ENCODE results near the gene SMAD4. TPM values are rescaled to one million over a fixed set of nuclear protein-coding genes. Genes with fewer than 3 reads are reported as not detected.

SMAD4 gene
- polyA plus RNA-seq, 2 of the 4 experiments (the other 2 are of a cell fraction) = 52.1 to 107 TPM

- no peaks in the 10 kb centered on the region for H3K9me3 ChIP-seq
- 0% methylated on average over 11 of the region's 66 CpGs for WGBS (ENCODE audit: missing lambda C conversion rate)
- FAIRE-seq = no peak
- H3K4me1 ChIP-seq = peaks cover 13% of the 10 kb centered on the region; the same call in 1 of the 3 replicates
- peak; percentile 31 to 45 for DNase-seq (ENCODE audit: low read depth in 1 of 2, low spot score in 1 of 2)
- TF ChIP-seq FOXS1 (CRISPR knock-in tag; IDR thresholded peaks at IDR 0.05) (no peak), CEBPB (IDR thresholded peaks at IDR 0.05) (no peak), RCOR1 (IDR thresholded peaks at IDR 0.05; ENCODE audit: low read depth, low read length) (no peak), NR3C1 (IDR thresholded peaks at IDR 0.05) (no peak), HOXB5 (CRISPR knock-in tag; IDR thresholded peaks at IDR 0.05) (no peak), HDAC2 (IDR thresholded peaks at IDR 0.05) (no peak), ESRRA (IDR thresholded peaks at IDR 0.05; ENCODE audit: borderline replicate concordance, low read length) (no peak), TP53 (CRISPR knock-in tag; IDR thresholded peaks at IDR 0.05) (no peak)
- peak overlapping the region; percentile 99 for H3K27ac ChIP-seq
- ChIA-PET CTCF (interaction anchor here (0.6 to 1.7 kb wide), 2 partner anchors 61 to 210 kb away, joined by 3 to 4 read pairs; no protein-coding TSS in a partner anchor), POLR2A (interaction anchor here (0.7 to 2.6 kb wide), 13 partner anchors 8 to 184 kb away, joined by 3 to 17 read pairs (median 6); partner anchors contain the start of genes ELAC1, ME2 and MEX3C)
- H3K4me2 ChIP-seq = peak overlapping the region; percentile 81
- ATAC-seq = peak; percentile 70 to 86
- peak overlapping the region; percentile 96 for H3K4me3 ChIP-seq
Measured at GRCh38 chr18:51030537-51031258, 685 bp downstream of the SMAD4 start.

- ATAC-seq (no peak), DNase-seq (ENCODE audit: low read depth in 1 of 2, low spot score in 1 of 2) (no peak), FAIRE-seq (no peak)
- Histone ChIP-seq H3K4me3 (no peak overlapping the region), H3K9me3 (no peaks in the 10 kb centered on the region), H3K4me2 (peak overlapping the region; percentile 81), H3K4me1 (peaks cover 20% of the 10 kb centered on the region; the same call in 2 of the 3 replicates), H3K27ac (no peak overlapping the region)
- ChIA-PET CTCF (interaction anchor here (0.6 kb wide), 1 partner anchor 84 kb away, joined by 4 read pairs; no protein-coding TSS in a partner anchor), POLR2A (no interaction called here)
- 58% methylated on average over 5 of the region's 5 CpGs for WGBS (ENCODE audit: missing lambda C conversion rate)
- TF ChIP-seq PHF8 (IDR thresholded peaks at IDR 0.05; ENCODE audit: borderline replicate concordance, low read depth) = no peak
- no peak for TF ChIP-seq NR3C1 (IDR thresholded peaks at IDR 0.05)
- no peak for TF ChIP-seq PBX3 (IDR thresholded peaks at IDR 0.05)
- no peak for TF ChIP-seq JUNB (IDR thresholded peaks at IDR 0.05)
- TF ChIP-seq RARB (CRISPR knock-in tag; IDR thresholded peaks at IDR 0.05) = no peak
- no peak for TF ChIP-seq USF2 (IDR thresholded peaks at IDR 0.05)
- no peak for TF ChIP-seq HES2 (IDR thresholded peaks at IDR 0.05)
- TF ChIP-seq NFE2L2 (conservative IDR thresholded peaks at IDR 0.05; ENCODE audit: low read length) = no peak
- no peak for TF ChIP-seq MAX (IDR thresholded peaks at IDR 0.05)
- no peak for TF ChIP-seq NPAS2 (CRISPR knock-in tag; IDR thresholded peaks at IDR 0.05; ENCODE audit: borderline replicate concordance)
- TF ChIP-seq POLR2A (IDR thresholded peaks at IDR 0.05; ENCODE audit: low read length) = no peak
- TF ChIP-seq CHD4 (IDR thresholded peaks at IDR 0.05; ENCODE audit: borderline replicate concordance) = no peak
- TF ChIP-seq JUN (IDR thresholded peaks at IDR 0.05) = no peak
- no peak for TF ChIP-seq MYC (IDR thresholded peaks at IDR 0.05; ENCODE audit: borderline replicate concordance, low read length)
- no peak for TF ChIP-seq POLR2AphosphoS2 (conservative IDR thresholded peaks at IDR 0.05; ENCODE audit: low read length)
- TF ChIP-seq EP300 (IDR thresholded peaks at IDR 0.05) = no peak
- no peak for TF ChIP-seq RNF2 (IDR thresholded peaks at IDR 0.05; ENCODE audit: borderline replicate concordance, low read depth)
- no peak for TF ChIP-seq HOXA7 (CRISPR knock-in tag; IDR thresholded peaks at IDR 0.05)
- TF ChIP-seq HEYL (CRISPR knock-in tag; IDR thresholded peaks at IDR 0.05) = no peak
Measured at GRCh38 chr18:51032193-51032592, 2.2 kb downstream of the SMAD4 start.
